Thymus (tissue), 11 donors: ENCODE data around the gene NHS. TPM values are rescaled to one million over a fixed set of nuclear protein-coding genes. Genes with fewer than 3 reads are reported as not detected.
A peak's percentile ranks its signal among the peaks of the same experiment; 100 is the strongest.

ENCODE experiments used
- DNase-seq, 9 donors: peaks; one replicate each; pipeline ENCODE4 v3.0.0-alpha.2; 2013; ENCODE audit warnings: low spot score in 9 of 9, low read depth in 6 of 9, missing footprints in 1 of 9
- H3K27ac ChIP-seq, 2 donors: one replicate each; pipeline ENCODE4 v1.5.1; 2013; ENCODE audit warnings: control low read depth in 1 of 2, low read depth in 1 of 2, low read length in 1 of 2, mild to moderate bottlenecking in 1 of 2, moderate library complexity in 1 of 2
- H3K27me3 ChIP-seq, 2 donors: one replicate each; pipeline ENCODE4 v1.5.1; 2013; ENCODE audit warnings: low read length in 1 of 2; ENCODE audit not compliant: control insufficient read depth in 2 of 2, insufficient read depth in 1 of 2
- H3K36me3 ChIP-seq, 2 donors: one replicate each; pipeline ENCODE4 v1.5.1; 2013; ENCODE audit warnings: low read length in 1 of 2, mild to moderate bottlenecking in 1 of 2, moderate library complexity in 1 of 2; ENCODE audit not compliant: control insufficient read depth in 2 of 2, insufficient read depth in 2 of 2
- H3K4me1 ChIP-seq, 2 donors: one replicate each; pipeline ENCODE4 v1.5.1; 2013; ENCODE audit warnings: low read length in 2 of 2; ENCODE audit not compliant: control insufficient read depth in 2 of 2, insufficient read depth in 2 of 2
- H3K4me3 ChIP-seq, 2 donors: one replicate each; pipeline ENCODE4 v1.5.1; 2013; ENCODE audit warnings: low read length in 2 of 2, control low read depth in 1 of 2, mild to moderate bottlenecking in 1 of 2
- H3K9me3 ChIP-seq, 2 donors: one replicate each; pipeline ENCODE4 v1.5.1; 2013; ENCODE audit warnings: low read length in 1 of 2, mild to moderate bottlenecking in 1 of 2; ENCODE audit not compliant: control insufficient read depth in 2 of 2, insufficient read depth in 1 of 2
- whole genome bisulfite sequencing: extraction: QIAGEN DNeasy Blood & Tissue Kit; methylation state at CpG from one replicate; pipeline ENCODE4 v1.1.7; 2013; 5-methylcytosine and 5-hydroxymethylcytosine counted together
- polyA plus RNA-seq: library from polyadenylated mRNA; stranded (reverse); fragments of 200-250 nt; gene quantifications from one replicate; pipeline ENCODE4 v1.2.3, GENCODE V29; 2013
- total RNA-seq: library from RNA; stranded (reverse); fragments of 120-200 nt; gene quantifications from one replicate; pipeline ENCODE4 v1.2.4, GENCODE V29; 2013
- donor health status: healthy.

NHS gene
- total and polyA plus RNA-seq, 2 donors, result 1.7 to 2.8 TPM

- H3K4me1 ChIP-seq, result no peaks in the 10 kb centered on the region
- H3K4me3 ChIP-seq, result no peak overlapping the region
- DNase-seq, result no peak
- H3K27me3 ChIP-seq, result no peaks in the 10 kb centered on the region
- H3K27ac ChIP-seq, result no peak overlapping the region
- 95% methylated on average over 2 of the region's 2 CpGs for WGBS
- no peaks in the 10 kb centered on the region for H3K9me3 ChIP-seq
- H3K36me3 ChIP-seq, result no peaks in the 10 kb centered on the region
Observed at GRCh38 chrX:17608888-17609287, 233.9 kb downstream of the NHS start.

- Histone ChIP-seq H3K4me1 (no peaks in the 10 kb centered on the region), H3K36me3 (no peaks in the 10 kb centered on the region), H3K27me3 (no peaks in the 10 kb centered on the region), H3K27ac (no peak overlapping the region), H3K9me3 (no peaks in the 10 kb centered on the region), H3K4me3 (no peak overlapping the region)
- DNase-seq, result no peak
- WGBS, result 91% methylated on average over 5 of the region's 5 CpGs
Observed at GRCh38 chrX:17610788-17611187, 235.8 kb downstream of the NHS start.

- Histone ChIP-seq H3K4me3 (no peak overlapping the region), H3K27ac (no peak overlapping the region), H3K36me3 (no peaks in the 10 kb centered on the region), H3K9me3 (no peaks in the 10 kb centered on the region), H3K27me3 (no peaks in the 10 kb centered on the region), H3K4me1 (no peaks in the 10 kb centered on the region)
- WGBS, result 80% methylated on average over 5 of the region's 5 CpGs
- peak in 1 of 9 donors; percentile 13 for DNase-seq
Observed at GRCh38 chrX:17613979-17614588, 239.1 kb downstream of the NHS start.

GRCh38 chrX:17616936-17617335 is 241.9 kb downstream of the NHS start:
- no peaks in the 10 kb centered on the region for H3K9me3 ChIP-seq
- no peak overlapping the region for H3K4me3 ChIP-seq
- H3K4me1 ChIP-seq, result no peaks in the 10 kb centered on the region
- no peaks in the 10 kb centered on the region for H3K36me3 ChIP-seq
- no peak overlapping the region for H3K27ac ChIP-seq
- DNase-seq, result no peak
- H3K27me3 ChIP-seq, result no peaks in the 10 kb centered on the region
- WGBS, result 94% methylated on average over 9 of the region's 9 CpGs

- Histone ChIP-seq H3K4me3 (no peak overlapping the region), H3K9me3 (no peaks in the 10 kb centered on the region), H3K4me1 (no peaks in the 10 kb centered on the region), H3K27me3 (no peaks in the 10 kb centered on the region), H3K36me3 (no peaks in the 10 kb centered on the region), H3K27ac (no peak overlapping the region)
- WGBS, result 98% methylated on average over 3 of the region's 3 CpGs
- no peak for DNase-seq
Observed at GRCh38 chrX:17617806-17618205, 242.8 kb downstream of the NHS start.

- DNase-seq, result no peak
- WGBS, result 93% methylated on average over 4 of the region's 4 CpGs
- H3K4me1 ChIP-seq, result no peaks in the 10 kb centered on the region
- no peak overlapping the region for H3K27ac ChIP-seq
- no peaks in the 10 kb centered on the region for H3K36me3 ChIP-seq
- H3K9me3 ChIP-seq, result no peaks in the 10 kb centered on the region
- no peak overlapping the region for H3K4me3 ChIP-seq
- no peaks in the 10 kb centered on the region for H3K27me3 ChIP-seq
Observed at GRCh38 chrX:17621566-17622270, 246.7 kb downstream of the NHS start.

GRCh38 chrX:17622331-17622730 is 247.3 kb downstream of the NHS start:
- Histone ChIP-seq H3K4me1 (no peaks in the 10 kb centered on the region), H3K36me3 (no peaks in the 10 kb centered on the region), H3K4me3 (no peak overlapping the region), H3K27ac (no peak overlapping the region), H3K27me3 (no peaks in the 10 kb centered on the region), H3K9me3 (no peaks in the 10 kb centered on the region)
- 95% methylated on average over 3 of the region's 3 CpGs for WGBS
- no peak for DNase-seq

- no peaks in the 10 kb centered on the region for H3K4me1 ChIP-seq
- no peak overlapping the region for H3K4me3 ChIP-seq
- H3K9me3 ChIP-seq, result no peaks in the 10 kb centered on the region
- no peak for DNase-seq
- no peaks in the 10 kb centered on the region for H3K27me3 ChIP-seq
- no peaks in the 10 kb centered on the region for H3K36me3 ChIP-seq
- H3K27ac ChIP-seq, result no peak overlapping the region
- 92% methylated on average over 3 of the region's 3 CpGs for WGBS
Observed at GRCh38 chrX:17623750-17624149, 248.8 kb downstream of the NHS start.

GRCh38 chrX:17627026-17627425 is 252.0 kb downstream of the NHS start:
- H3K27me3 ChIP-seq, result no peaks in the 10 kb centered on the region
- no peaks in the 10 kb centered on the region for H3K4me1 ChIP-seq
- no peak for DNase-seq
- no peak overlapping the region for H3K27ac ChIP-seq
- H3K4me3 ChIP-seq, result no peak overlapping the region
- H3K9me3 ChIP-seq, result no peaks in the 10 kb centered on the region
- no peaks in the 10 kb centered on the region for H3K36me3 ChIP-seq
- WGBS, result 88% methylated on average over 1 of the region's 1 CpG
